ENCODE measurements around the gene NMD3. TPM values are rescaled to one million over a fixed set of nuclear protein-coding genes. Genes with fewer than 3 reads are reported as not detected.

Gene NMD3
- total and polyA plus RNA-seq, 2 of the 4 experiments (the other 2 are of a cell fraction): 33.8 to 95.0 TPM

DNA sequence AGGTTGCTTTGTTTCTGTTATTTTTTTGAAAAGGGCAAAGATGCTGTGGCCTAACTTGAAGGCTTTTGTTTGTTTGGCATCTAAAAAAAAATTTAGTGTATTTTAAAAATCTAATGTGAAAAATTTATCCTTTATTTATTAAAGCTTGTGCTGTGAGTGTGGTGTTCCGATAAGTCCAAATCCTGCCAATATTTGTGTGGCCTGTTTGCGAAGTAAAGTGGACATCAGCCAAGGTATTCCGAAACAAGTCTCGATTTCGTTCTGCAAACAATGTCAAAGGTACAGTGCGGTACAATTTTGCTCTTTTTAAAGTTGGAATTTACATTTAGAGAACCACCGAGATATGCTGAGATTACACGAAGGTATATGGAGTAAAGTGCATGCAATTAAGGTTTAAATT lies 3.7 kb downstream of the NMD3 start:
- intact Hi-C loops (cut with micrococcal nuclease): loop anchor here (5.0 to 10.0 kb wide), 2 partner anchors 33 to 660 kb away; partner anchors contain the start of gene KPNA4
- no peak overlapping the region for H4K91ac ChIP-seq (ENCODE audit: insufficient read depth, low read depth, low read length)
- no peak overlapping the region for H2AK9ac ChIP-seq (replicated peaks; ENCODE audit: low read depth, low read length, poor library complexity)
- H3K4me1 ChIP-seq (ENCODE audit: control insufficient read depth, insufficient read depth, low read length): no peaks in the 10 kb centered on the region
- no peak overlapping the region for H3K27ac ChIP-seq (ENCODE audit: insufficient read depth, low read length)
- H3K56ac ChIP-seq (ENCODE audit: extremely low read depth, insufficient read depth, low read length): no peak overlapping the region
- H2BK20ac ChIP-seq (ENCODE audit: low read depth, low read length): no peak overlapping the region
- H2BK5ac ChIP-seq (ENCODE audit: low read depth, low read length, poor library complexity, severe bottlenecking): no peak overlapping the region
- H3K79me1 ChIP-seq (ENCODE audit: low read depth in 1 of 2, low read length in 2 of 2): peaks cover 3 to 25% of the 10 kb centered on the region in 2 experiments; a peak in 3 of 4 replicates
- ChIA-PET POLR2A (ENCODE audit: unreplicated experiment) (no interaction called here), CTCF (no interaction called here)
- H3K18ac ChIP-seq (ENCODE audit: low read depth, low read length): no peak overlapping the region
- TF ChIP-seq SMC3 (IDR thresholded peaks at IDR 0.05; ENCODE audit: low read depth, low read length) (no peak), MAFK (IDR thresholded peaks at IDR 0.05; ENCODE audit: low read depth, low read length) (no peak), POLR2A (IDR thresholded peaks at IDR 0.05; ENCODE audit: low read depth, low read length) (no peak), MXI1 (IDR thresholded peaks at IDR 0.05; ENCODE audit: borderline replicate concordance, low read depth, low read length) (no peak), RFX5 (IDR thresholded peaks at IDR 0.05; ENCODE audit: low read depth, low read length) (no peak), CHD1 (IDR thresholded peaks at IDR 0.05; ENCODE audit: low read depth, low read length) (no peak), RAD21 (IDR thresholded peaks at IDR 0.05; ENCODE audit: low read length) (no peak), BHLHE40 (IDR thresholded peaks at IDR 0.05; ENCODE audit: low read depth, low read length) (no peak)
- TF ChIP-seq, protein P1, sequence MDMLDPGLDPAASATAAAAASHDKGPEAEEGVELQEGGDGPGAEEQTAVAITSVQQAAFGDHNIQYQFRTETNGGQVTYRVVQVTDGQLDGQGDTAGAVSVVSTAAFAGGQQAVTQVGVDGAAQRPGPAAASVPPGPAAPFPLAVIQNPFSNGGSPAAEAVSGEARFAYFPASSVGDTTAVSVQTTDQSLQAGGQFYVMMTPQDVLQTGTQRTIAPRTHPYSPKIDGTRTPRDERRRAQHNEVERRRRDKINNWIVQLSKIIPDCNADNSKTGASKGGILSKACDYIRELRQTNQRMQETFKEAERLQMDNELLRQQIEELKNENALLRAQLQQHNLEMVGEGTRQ (IDR thresholded peaks at IDR 0.05; ENCODE audit: low read depth, low read length): no peak
- no peak overlapping the region for H3K4me2 ChIP-seq (ENCODE audit: low read depth, low read length)
- H4K8ac ChIP-seq (ENCODE audit: low read depth in 2 of 2, low read length in 2 of 2): no peak overlapping the region
- H3K4ac ChIP-seq (ENCODE audit: low read depth, low read length): no peak overlapping the region
- DNase-seq (no peak), ATAC-seq (ENCODE audit: low read depth) (no peak)
- no peak overlapping the region for H4K5ac ChIP-seq (ENCODE audit: low read depth, low read length)
- no peak overlapping the region for H3K4me3 ChIP-seq (ENCODE audit: insufficient read depth, low read depth, low read length)
- no peak overlapping the region for H3K14ac ChIP-seq (replicated peaks; ENCODE audit: low read depth, low read length)
- dilution Hi-C loops (cut with HindIII; ENCODE audit: low sequenced_read_pairs, unreplicated experiment): no loop called here
- no peak overlapping the region for H2AK5ac ChIP-seq (ENCODE audit: low read depth, low read length)
- peaks cover 22% of the 10 kb centered on the region for H4K20me1 ChIP-seq (ENCODE audit: insufficient read depth, low read length)
- H3K9me1 ChIP-seq (ENCODE audit: insufficient read depth, low read length): 0 out of 2 replicates have a peak, but pooled peaks cover 3% of the 10 kb centered on the region
- BruUV-seq (replicated peaks): no TSS peak
- WGBS, 2 experiments (ENCODE audit: extremely low coverage in 2 of 2, insufficient read length in 1 of 2): 100% methylated on average over 1 of the region's 8 CpGs; no CpG with 5 or more reads in 1 of the 2 experiments
- no peaks in the 10 kb centered on the region for H3K9me3 ChIP-seq (ENCODE audit: control insufficient read depth, insufficient read depth, low read length)
- H3K27me3 ChIP-seq (ENCODE audit: control insufficient read depth, insufficient read depth, low read length): no peaks in the 10 kb centered on the region
- H2AFZ ChIP-seq (replicated peaks; ENCODE audit: low read length, poor library complexity): no peak overlapping the region
- H3K9ac ChIP-seq (ENCODE audit: low read depth, low read length): no peak overlapping the region
- no peak overlapping the region for H2BK120ac ChIP-seq (ENCODE audit: low read depth, low read length)
- no peak overlapping the region for H2BK15ac ChIP-seq (ENCODE audit: low read depth, low read length)
- in situ Hi-C loops (cut with MboI; ENCODE audit: low sequenced_read_pairs): loop anchor here (10.0 kb wide), 1 partner anchor 660 kb away; the partner anchor contains the start of gene KPNA4
- H3K23ac ChIP-seq (ENCODE audit: low read depth, low read length): no peak overlapping the region
- H3K36me3 ChIP-seq (ENCODE audit: control insufficient read depth, insufficient read depth, low read length): peaks cover 16% of the 10 kb centered on the region
